Tibial nerve (tissue), 3 donors: ENCODE measurements around the gene ISYNA1.
A peak's percentile ranks its signal among the peaks of the same experiment; 100 is the strongest.

ENCODE experiments used
- CTCF ChIP-seq, 5 experiments: fragments of 200-600 bp in 3 of 5; fragments of 450-650 bp in 2 of 5; sonication (generic) in 3 of 5; IDR thresholded peaks; one replicate each; pipeline ENCODE4 v1.5.1; 2016 to 2019; ENCODE audit warnings: antibody characterized with exemption in 5 of 5, mild to moderate bottlenecking in 3 of 5, moderate library complexity in 2 of 5
- POLR2A ChIP-seq, 2 donors: fragments of 450-650 bp; IDR thresholded peaks; one replicate each; pipeline ENCODE4 v1.6.1; 2017; ENCODE audit warnings: antibody characterized with exemption in 2 of 2, mild to moderate bottlenecking in 2 of 2, moderate library complexity in 2 of 2

- TF ChIP-seq POLR2A (IDR thresholded peaks at IDR 0.05) (peak in 1 of 2 donors; percentile 57), CTCF (IDR thresholded peaks at IDR 0.05) (no peak)
Measured at GRCh38 chr19:18417250-18418028, 20.5 kb downstream of the ISYNA1 start.
